Kidney epithelial cell (primary cell): ENCODE measurements around the gene RPTOR. TPM values are rescaled to one million over a fixed set of nuclear protein-coding genes. Genes with fewer than 3 reads are reported as not detected.

Experiments
- DNase-seq: peaks from one replicate; pipeline ENCODE4 v3.0.0-alpha.2; 2010; ENCODE audit warnings: low read depth
- H3K27me3 ChIP-seq: 2 replicates; pipeline ENCODE4 v1.6.0; 2011; ENCODE audit warnings: low read length; ENCODE audit not compliant: control insufficient read depth, insufficient read depth
- H3K36me3 ChIP-seq: 2 replicates; pipeline ENCODE4 v1.5.1; 2011; ENCODE audit warnings: low read length; ENCODE audit not compliant: control insufficient read depth, insufficient read depth
- H3K4me3 ChIP-seq: 2 replicates; pipeline ENCODE4 v1.5.1; 2011; ENCODE audit warnings: low read depth, mild to moderate bottlenecking, control low read depth, low read length
- CTCF ChIP-seq: IDR thresholded peaks from 2 replicates; pipeline ENCODE4 v1.5.1; 2011; ENCODE audit warnings: mild to moderate bottlenecking, moderate library complexity, low read length, control low read depth, inconsistent platforms; ENCODE audit not compliant: insufficient read depth, poor library complexity, severe bottlenecking
- total RNA-seq: library from RNA; depleted of rRNA; stranded (reverse); fragments of >200 nt; gene quantifications from 2 replicates; pipeline ENCODE4 v1.2.3, GENCODE V29; 2015

The RPTOR gene
- total RNA-seq, 1 donor from 2014 or later: 22.7 TPM

- no peak for TF ChIP-seq CTCF
- DNase-seq: no peak
- no peak overlapping the region for H3K4me3 ChIP-seq
- H3K36me3 ChIP-seq: no peaks in the 10 kb centered on the region
- no peaks in the 10 kb centered on the region for H3K27me3 ChIP-seq
Observed at GRCh38 chr17:80592243-80592642, 47.6 kb downstream of the RPTOR start.

GRCh38 chr17:80593181-80593580, 48.5 kb downstream of the RPTOR start:
- no peak for DNase-seq
- TF ChIP-seq CTCF: no peak
- no peaks in the 10 kb centered on the region for H3K36me3 ChIP-seq
- H3K4me3 ChIP-seq: no peak overlapping the region
- H3K27me3 ChIP-seq: no peaks in the 10 kb centered on the region

GRCh38 chr17:80594431-80595269, 50.0 kb downstream of the RPTOR start:
- H3K36me3 ChIP-seq: no peaks in the 10 kb centered on the region
- no peak for DNase-seq
- no peaks in the 10 kb centered on the region for H3K27me3 ChIP-seq
- no peak overlapping the region for H3K4me3 ChIP-seq
- TF ChIP-seq CTCF: no peak

GRCh38 chr17:80596760-80597608, 52.3 kb downstream of the RPTOR start:
- Histone ChIP-seq H3K4me3 (no peak overlapping the region), H3K27me3 (no peaks in the 10 kb centered on the region), H3K36me3 (no peaks in the 10 kb centered on the region)
- no peak for TF ChIP-seq CTCF
- no peak for DNase-seq

GRCh38 chr17:80598813-80599545, 54.3 kb downstream of the RPTOR start:
- TF ChIP-seq CTCF: no peak
- H3K36me3 ChIP-seq: no peaks in the 10 kb centered on the region
- no peak for DNase-seq
- no peak overlapping the region for H3K4me3 ChIP-seq
- H3K27me3 ChIP-seq: no peaks in the 10 kb centered on the region
